Lung (tissue), 12 donors: ENCODE results near the gene PPP2R2C. TPM values are rescaled to one million over a fixed set of nuclear protein-coding genes. Genes with fewer than 3 reads are reported as not detected.

Experiments used
- ATAC-seq: fragments of 200-7000 bp; cut with Tn5 transposase; one replicate; pipeline ENCODE4 v1.9.1; 2020; ENCODE audit warnings: moderate number of reproducible peaks; ENCODE audit not compliant: insufficient read depth, low FRiP score
- DNase-seq, 3 donors: peaks; one replicate each; pipeline ENCODE4 v3.0.0-alpha.2; 2013 to 2017
- H3K27ac ChIP-seq, 2 donors: one replicate each; pipeline ENCODE4 v1.5.1; 2013; ENCODE audit warnings: mild to moderate bottlenecking in 2 of 2, moderate library complexity in 2 of 2, control low read depth in 1 of 2, inconsistent platforms in 1 of 2, low read depth in 1 of 2, low read length in 1 of 2
- H3K27me3 ChIP-seq, 3 donors: one replicate each; pipeline ENCODE4 v1.5.1; 2013; ENCODE audit warnings: low read length in 2 of 3; ENCODE audit not compliant: control insufficient read depth in 3 of 3, insufficient read depth in 3 of 3
- H3K36me3 ChIP-seq, 4 donors: one replicate each; pipeline ENCODE4 v1.5.1; 2013; ENCODE audit warnings: low read length in 4 of 4, mild to moderate bottlenecking in 1 of 4, moderate library complexity in 1 of 4; ENCODE audit not compliant: control insufficient read depth in 4 of 4, insufficient read depth in 4 of 4
- H3K4me1 ChIP-seq, 5 donors: one replicate each; pipeline ENCODE4 v1.5.1; 2013; ENCODE audit warnings: low read length in 5 of 5, mild to moderate bottlenecking in 2 of 5, moderate library complexity in 1 of 5; ENCODE audit not compliant: control insufficient read depth in 5 of 5, insufficient read depth in 5 of 5
- H3K4me3 ChIP-seq: one replicate; pipeline ENCODE4 v1.5.1; 2013; ENCODE audit warnings: mild to moderate bottlenecking, control low read depth, moderate library complexity
- H3K9ac ChIP-seq, 2 donors: one replicate each; pipeline ENCODE4 v1.5.1; 2013; ENCODE audit warnings: low read length in 2 of 2, control low read depth in 1 of 2; ENCODE audit not compliant: insufficient read depth in 1 of 2
- H3K9me3 ChIP-seq, 4 donors: one replicate each; pipeline ENCODE4 v1.5.1; 2013; ENCODE audit warnings: low read length in 3 of 4, mild to moderate bottlenecking in 1 of 4, moderate library complexity in 1 of 4; ENCODE audit not compliant: control insufficient read depth in 4 of 4, insufficient read depth in 3 of 4
- CTCF ChIP-seq: IDR thresholded peaks from 2 replicates; pipeline ENCODE4 v1.5.1; 2012; ENCODE audit warnings: mild to moderate bottlenecking; ENCODE audit errors: control extremely low read depth, extremely low read depth
- WGBS, 2 donors: extraction: QIAGEN DNeasy Blood & Tissue Kit; methylation state at CpG; one replicate each; pipeline ENCODE4 v1.1.7; 2013; 5-methylcytosine and 5-hydroxymethylcytosine counted together
- polyA plus RNA-seq, 2 donors: library from polyadenylated mRNA; stranded (reverse); fragments of 200-250 nt; gene quantifications; one replicate each; pipeline ENCODE4 v1.2.1, GENCODE V29; 2013
- total RNA-seq, 2 donors: library from RNA; depleted of rRNA in 1 of 2; stranded (reverse); fragments of >200 nt in 1 of 2; gene quantifications; one replicate each; pipeline ENCODE4 v1.2.1, GENCODE V29; 2014 to 2021
- donor health status: control.
- donor health status: control.
- donor health status: Bipolar disorder and iron deficiency.
- donor health status: healthy.
- donor health status: DM: yes; HTN: yes; CAD: no.

Gene PPP2R2C
- total and polyA plus RNA-seq, 4 donors, result 0.03 to 0.57 (median 0.04) TPM

- H3K36me3 ChIP-seq, result no peaks in the 10 kb centered on the region
- H3K9me3 ChIP-seq, result no peaks in the 10 kb centered on the region
- no peak overlapping the region for H3K4me3 ChIP-seq
- no peak overlapping the region for H3K27ac ChIP-seq
- ATAC-seq (no peak), DNase-seq (no peak)
- WGBS, 2 donors, result 69 to 80% methylated on average over 15 of the region's 15 CpGs
- peaks cover 0 to 12% (median 0%) of the 10 kb centered on the region in 5 donors for H3K4me1 ChIP-seq
- H3K27me3 ChIP-seq, result peaks cover 0 to 7% (median 0%) of the 10 kb centered on the region in 3 donors
- no peak for TF ChIP-seq CTCF
- no peak overlapping the region for H3K9ac ChIP-seq
Measured at GRCh38 chr4:6449746-6450369, 22.6 kb downstream of the PPP2R2C start.

- no peak for ATAC-seq
- WGBS, 2 donors, result 79 to 88% methylated on average over 14 of the region's 14 CpGs
- Histone ChIP-seq H3K4me3 (no peak overlapping the region), H3K4me1 (peaks cover 0 to 12% (median 0%) of the 10 kb centered on the region in 5 donors), H3K36me3 (no peaks in the 10 kb centered on the region), H3K9me3 (no peaks in the 10 kb centered on the region), H3K9ac (no peak overlapping the region), H3K27ac (no peak overlapping the region), H3K27me3 (peaks cover 0 to 3% (median 0%) of the 10 kb centered on the region in 3 donors)
- TF ChIP-seq CTCF, result no peak
- DNase-seq, result no peak
Measured at GRCh38 chr4:6449335-6449734, 23.1 kb downstream of the PPP2R2C start.

- TF ChIP-seq CTCF, result no peak
- DNase-seq, result no peak
- Histone ChIP-seq H3K4me1 (peaks cover 0 to 12% (median 0%) of the 10 kb centered on the region in 5 donors), H3K27me3 (peaks cover 0 to 3% (median 0%) of the 10 kb centered on the region in 3 donors), H3K27ac (no peak overlapping the region), H3K36me3 (no peaks in the 10 kb centered on the region), H3K4me3 (no peak overlapping the region), H3K9me3 (no peaks in the 10 kb centered on the region), H3K9ac (no peak overlapping the region)
- WGBS, 2 donors, result 80 to 84% methylated on average over 21 of the region's 21 CpGs
- ATAC-seq, result no peak
Measured at GRCh38 chr4:6448476-6449170, 23.8 kb downstream of the PPP2R2C start.
